Activated CD4-positive, alpha-beta memory T cell treated with anti-CD3 and anti-CD28 coated beads, Interleukin-2, amount 10 ng/mL, durations not matched to agents 7 days and 5 days (primary cell): ENCODE results near the gene RIC1. TPM values are rescaled to one million over a fixed set of nuclear protein-coding genes. Genes with fewer than 3 reads are reported as not detected.
A peak's percentile ranks its signal among the peaks of the same experiment; 100 is the strongest.
"Not testable (repeated sequence)": the region's sequence is repeated elsewhere in the genome, so short reads cannot be mapped to it uniquely, and the experiment has no call there.

Experiments used
- CTCF ChIA-PET: fragments of 350-600 bp; sonication (Branson Sonifier 250); formaldehyde crosslinking; loops from one replicate; lab custom pipeline; 2021; ENCODE audit warnings: antibody characterized with exemption, inconsistent platforms; lab: Charles Lee
- POLR2A ChIA-PET: fragments of 350-600 bp; sonication (Branson Sonifier 250); formaldehyde crosslinking; loops from one replicate; lab custom pipeline; 2021; ENCODE audit warnings: antibody characterized with exemption; lab: Charles Lee
- DNase-seq: peaks from one replicate; pipeline ENCODE4 v3.0.0-alpha.2; 2020
- H3K27ac Mint-ChIP-seq: one replicate; pipeline ENCODE4 v1.8.0; 2021; ENCODE audit warnings: mild to moderate bottlenecking, mixed read lengths
- H3K27me3 Mint-ChIP-seq: one replicate; pipeline ENCODE4 v1.8.0; 2021; ENCODE audit warnings: mixed read lengths
- H3K36me3 Mint-ChIP-seq: one replicate; pipeline ENCODE4 v1.8.0; 2021; ENCODE audit warnings: low read depth, mixed read lengths
- H3K4me1 Mint-ChIP-seq: one replicate; pipeline ENCODE4 v1.8.0; 2021; ENCODE audit warnings: mixed read lengths
- H3K4me3 Mint-ChIP-seq: one replicate; pipeline ENCODE4 v1.8.0; 2021; ENCODE audit warnings: mild to moderate bottlenecking, mixed read lengths
- H3K9me3 Mint-ChIP-seq: one replicate; pipeline ENCODE4 v1.8.0; 2021; ENCODE audit warnings: mixed read lengths
- total RNA-seq, 2 experiments: library from RNA; stranded (reverse); gene quantifications; one replicate each; pipeline ENCODE4 v1.2.3, GENCODE V29; 2021

The RIC1 gene
- total RNA-seq, 2 experiments from 2014 or later: 20.7 to 21.5 TPM

DNA sequence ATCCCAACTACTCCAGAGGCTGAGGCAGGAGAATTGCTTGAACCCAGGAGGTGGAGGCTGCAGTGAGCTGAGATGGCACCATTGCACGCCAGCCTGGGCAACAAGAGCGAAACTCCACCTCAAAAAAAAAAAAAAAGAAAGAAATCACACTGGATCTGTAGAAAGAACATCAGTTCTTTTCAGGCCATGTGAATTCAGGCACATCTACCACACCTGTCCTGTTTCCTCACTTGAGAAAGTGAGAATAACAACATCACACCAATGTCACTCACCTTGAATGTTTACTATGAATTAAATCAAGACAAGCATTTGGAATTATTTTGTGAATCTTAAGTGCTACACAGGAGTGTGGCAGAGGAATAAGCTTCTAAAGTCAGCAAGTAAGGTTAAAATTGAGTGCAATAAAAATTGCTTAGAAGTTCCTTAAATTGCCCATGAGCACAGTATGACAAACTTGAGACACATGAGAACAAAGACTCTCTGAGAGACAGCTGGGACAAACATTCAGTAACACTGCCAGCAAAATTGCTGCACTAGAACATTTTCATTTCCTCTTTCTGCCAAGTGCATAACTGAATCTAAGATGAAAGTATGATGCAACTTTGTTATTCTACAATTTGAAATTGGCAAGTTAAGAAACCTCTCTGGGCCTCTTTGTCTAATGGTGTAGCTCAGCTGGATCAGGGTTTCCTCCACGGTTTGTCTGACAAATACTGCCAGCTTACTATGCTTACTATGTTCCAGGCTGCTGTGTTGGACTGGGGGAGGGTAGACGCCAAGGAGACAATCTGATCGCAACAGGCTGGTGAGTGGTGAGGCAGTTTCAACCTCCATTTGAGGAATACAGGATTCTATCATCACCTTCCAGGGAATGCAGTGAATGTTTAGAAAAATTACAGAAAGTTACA, 1.9 kb upstream of the RIC1 start:
- peak; percentile 59 for DNase-seq
- peaks cover 24% of the 10 kb centered on the region for H3K36me3 Mint-ChIP-seq
- H3K4me1 Mint-ChIP-seq: peaks cover 48% of the 10 kb centered on the region
- no peaks in the 10 kb centered on the region for H3K9me3 Mint-ChIP-seq
- ChIA-PET CTCF (interaction anchor here (0.9 to 3.4 kb wide), 8 partner anchors 27 to 224 kb away, joined by 3 to 24 read pairs (median 6); partner anchors contain the start of genes CD274 and ERMP1), POLR2A (interaction anchor here (0.6 to 3.3 kb wide), 18 partner anchors 12 to 948 kb away, joined by 3 to 39 read pairs (median 8); partner anchors contain the start of genes CD274, CDC37L1, ERMP1 and PDCD1LG2)
- H3K4me3 Mint-ChIP-seq: peak overlapping the region; percentile 99
- H3K27ac Mint-ChIP-seq: peak overlapping the region; percentile 100
- no peaks in the 10 kb centered on the region for H3K27me3 Mint-ChIP-seq

DNA sequence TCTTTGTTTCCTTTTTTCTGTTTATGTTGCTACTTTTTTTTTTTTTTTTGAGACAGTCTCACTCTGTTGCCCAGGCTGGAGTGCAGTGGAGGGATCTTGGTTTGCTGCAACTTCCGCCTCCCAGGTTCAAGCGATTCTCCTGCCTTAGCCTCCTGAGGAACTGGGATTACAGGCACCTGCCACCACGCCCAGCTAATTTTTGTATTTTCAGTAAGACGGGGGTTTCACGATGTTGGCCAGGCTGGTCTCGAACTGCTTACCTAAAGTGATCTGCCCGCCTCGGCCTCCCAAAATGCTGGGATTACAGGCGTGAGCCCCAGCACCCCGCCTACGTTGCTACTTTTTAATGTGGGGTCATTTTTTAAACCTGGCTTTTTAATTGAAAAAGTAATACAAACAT, 1.2 kb upstream of the RIC1 start:
- CTCF ChIA-PET: interaction anchor here (0.9 to 3.4 kb wide), 10 partner anchors 27 to 887 kb away, joined by 3 to 24 read pairs (median 5); partner anchors contain the start of genes CD274 and ERMP1
- Mint-ChIP-seq H3K4me3 (peak overlapping the region; percentile 99), H3K36me3 (peaks cover 24% of the 10 kb centered on the region), H3K27ac (peak overlapping the region; percentile 100), H3K4me1 (peaks cover 54% of the 10 kb centered on the region)
- not testable (repeated sequence) for H3K27me3 Mint-ChIP-seq, H3K9me3 Mint-ChIP-seq
- DNase-seq: peak; percentile 29
- POLR2A ChIA-PET: interaction anchor here (0.6 to 3.3 kb wide), 28 partner anchors 13 to 948 kb away, joined by 3 to 39 read pairs (median 6); partner anchors contain the start of genes CD274, CDC37L1, ERMP1 and JAK2

DNA sequence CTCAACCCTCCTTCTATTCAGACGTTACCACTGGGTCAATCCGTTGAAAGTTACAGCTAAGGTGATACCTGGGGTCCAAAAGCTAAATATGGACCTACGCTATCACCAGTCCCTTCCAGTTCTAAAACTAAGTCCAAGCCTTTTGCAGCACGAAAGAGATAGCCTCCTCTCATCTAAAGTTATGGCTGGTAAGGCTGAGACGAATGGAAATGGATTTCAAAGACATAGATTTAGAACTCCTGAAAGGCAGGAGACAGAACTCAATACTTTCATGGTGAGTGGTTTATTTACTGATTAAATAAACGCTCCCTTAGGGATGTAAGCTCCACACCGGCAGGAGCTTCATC, 751 bp upstream of the RIC1 start:
- Mint-ChIP-seq H3K4me1 (peaks cover 58% of the 10 kb centered on the region), H3K4me3 (peak overlapping the region; percentile 99), H3K27ac (peak overlapping the region; percentile 100), H3K9me3 (no peaks in the 10 kb centered on the region), H3K36me3 (peaks cover 24% of the 10 kb centered on the region), H3K27me3 (no peaks in the 10 kb centered on the region)
- ChIA-PET CTCF (interaction anchor here (0.5 to 3.4 kb wide), 11 partner anchors 28 to 888 kb away, joined by 3 to 24 read pairs (median 4); partner anchors contain the start of genes CD274 and PLGRKT), POLR2A (interaction anchor here (0.6 to 3.3 kb wide), 35 partner anchors 11 to 949 kb away, joined by 3 to 39 read pairs (median 6); partner anchors contain the start of genes CD274, CDC37L1, ERMP1 and JAK2)
- DNase-seq: no peak

DNA sequence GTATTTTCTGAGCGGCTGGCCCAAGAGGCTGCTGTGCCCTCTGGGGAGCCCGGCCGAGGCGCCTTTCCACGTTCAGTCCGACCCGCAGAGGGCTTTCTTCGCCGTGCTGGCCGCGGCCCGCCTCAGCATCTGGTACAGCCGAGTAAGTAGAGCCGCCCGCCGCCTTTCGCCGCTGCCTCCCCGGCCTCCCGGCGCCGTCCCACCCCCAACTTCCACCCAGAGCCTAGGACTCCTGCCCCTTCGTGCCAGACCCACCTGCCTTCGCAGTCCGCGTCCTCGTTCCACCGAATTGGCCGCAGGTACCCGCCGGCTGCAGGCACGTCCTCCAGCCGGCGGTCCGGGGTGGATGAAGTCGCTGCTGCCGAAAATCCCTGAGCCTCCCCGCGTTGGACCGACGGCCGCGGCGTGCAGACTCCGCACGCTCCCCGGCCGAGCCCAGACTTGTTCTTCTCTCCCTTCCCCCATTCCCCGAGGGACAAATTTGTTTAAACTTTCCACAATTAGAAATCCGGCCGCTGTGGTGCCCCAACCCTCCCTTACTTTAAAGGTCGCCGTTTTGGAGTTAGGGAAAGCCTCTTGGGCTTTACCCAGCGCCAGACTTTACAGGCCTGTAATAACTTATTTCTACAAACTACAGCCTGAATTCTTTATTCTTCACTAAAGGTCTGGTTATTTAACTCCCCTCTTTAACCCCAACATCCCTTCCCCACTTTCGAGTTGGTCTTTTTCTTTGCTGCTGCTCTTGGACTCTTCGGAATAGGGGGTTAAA, 589 bp downstream of the RIC1 start:
- H3K4me1 Mint-ChIP-seq: peaks cover 57% of the 10 kb centered on the region
- CTCF ChIA-PET: interaction anchor here (0.7 to 3.4 kb wide), 7 partner anchors 27 to 889 kb away, joined by 3 to 24 read pairs (median 4); partner anchors contain the start of genes CD274 and PLGRKT
- no peaks in the 10 kb centered on the region for H3K27me3 Mint-ChIP-seq

GRCh38 chr9:5630081-5630507, 1.2 kb downstream of the RIC1 start:
- Mint-ChIP-seq H3K36me3 (peaks cover 26% of the 10 kb centered on the region), H3K4me3 (peak overlapping the region; percentile 99), H3K4me1 (peaks cover 58% of the 10 kb centered on the region), H3K27me3 (no peaks in the 10 kb centered on the region), H3K27ac (peak overlapping the region; percentile 92), H3K9me3 (no peaks in the 10 kb centered on the region)
- POLR2A ChIA-PET: no interaction called here
- no peak for DNase-seq
- CTCF ChIA-PET: no interaction called here

More for the DNA sequence above, 589 bp downstream of the RIC1 start:
- peaks cover 23% of the 10 kb centered on the region for H3K36me3 Mint-ChIP-seq
- peak overlapping the region; percentile 92 for H3K27ac Mint-ChIP-seq
- no peaks in the 10 kb centered on the region for H3K9me3 Mint-ChIP-seq
- peak; percentile 51 for DNase-seq
- POLR2A ChIA-PET: interaction anchor here (0.8 to 3.3 kb wide), 31 partner anchors 10 to 889 kb away, joined by 3 to 39 read pairs (median 6); partner anchors contain the start of genes CD274, ERMP1, JAK2 and PDCD1LG2
- peak overlapping the region; percentile 99 for H3K4me3 Mint-ChIP-seq

GRCh38 chr9:5631026-5631425, 2.1 kb downstream of the RIC1 start:
- Mint-ChIP-seq H3K36me3 (peaks cover 30% of the 10 kb centered on the region), H3K9me3 (peaks cover 8% of the 10 kb centered on the region), H3K27ac (no peak overlapping the region), H3K27me3 (no peaks in the 10 kb centered on the region), H3K4me1 (peaks cover 58% of the 10 kb centered on the region), H3K4me3 (no peak overlapping the region)
- CTCF ChIA-PET: no interaction called here
- DNase-seq: no peak
- POLR2A ChIA-PET: interaction anchor here (1.0 kb wide), 1 partner anchor 180 kb away, joined by 4 read pairs; the partner anchor contains the start of gene CD274

GRCh38 chr9:5632540-5632939, 3.6 kb downstream of the RIC1 start:
- Mint-ChIP-seq H3K27me3 (no peaks in the 10 kb centered on the region), H3K9me3 (peaks cover 11% of the 10 kb centered on the region), H3K27ac (no peak overlapping the region), H3K4me3 (no peak overlapping the region), H3K4me1 (peaks cover 49% of the 10 kb centered on the region), H3K36me3 (peaks cover 27% of the 10 kb centered on the region)
- POLR2A ChIA-PET: interaction anchor here (1.1 kb wide), 1 partner anchor 9 kb away, joined by 3 read pairs; no protein-coding TSS in a partner anchor
- no peak for DNase-seq
- CTCF ChIA-PET: no interaction called here

DNA sequence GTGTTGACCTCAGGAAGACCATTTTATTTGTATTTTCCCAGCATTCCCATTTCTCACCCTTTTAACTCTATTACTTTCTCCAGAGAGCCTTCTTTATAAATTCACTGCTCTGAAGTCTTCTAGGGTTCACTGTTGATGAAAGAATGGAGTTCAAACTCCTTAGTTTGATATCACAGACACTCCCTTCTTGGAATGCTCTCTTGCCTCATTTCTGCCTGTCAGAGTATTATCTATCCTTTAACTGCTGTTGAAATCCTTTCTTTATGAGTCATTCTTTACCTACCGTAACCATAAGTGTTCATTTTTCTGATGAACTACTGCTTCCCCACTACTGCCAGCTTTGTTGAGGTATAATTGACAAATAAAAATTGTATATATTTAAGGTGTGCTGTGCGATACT, 4.3 kb downstream of the RIC1 start:
- Mint-ChIP-seq H3K4me1 (peaks cover 47% of the 10 kb centered on the region), H3K27me3 (no peaks in the 10 kb centered on the region), H3K27ac (no peak overlapping the region), H3K9me3 (peaks cover 16% of the 10 kb centered on the region), H3K36me3 (peaks cover 31% of the 10 kb centered on the region), H3K4me3 (no peak overlapping the region)
- ChIA-PET POLR2A (no interaction called here), CTCF (no interaction called here)
- DNase-seq: no peak

- Mint-ChIP-seq H3K36me3 (peaks cover 51% of the 10 kb centered on the region), H3K9me3 (peaks cover 34% of the 10 kb centered on the region), H3K27ac (no peak overlapping the region), H3K27me3 (no peaks in the 10 kb centered on the region), H3K4me1 (peaks cover 43% of the 10 kb centered on the region), H3K4me3 (no peak overlapping the region)
- DNase-seq: no peak
- ChIA-PET CTCF (no interaction called here), POLR2A (no interaction called here)
These were observed 6.5 kb downstream of the RIC1 start for GRCh38 chr9:5635390-5635789.

DNA sequence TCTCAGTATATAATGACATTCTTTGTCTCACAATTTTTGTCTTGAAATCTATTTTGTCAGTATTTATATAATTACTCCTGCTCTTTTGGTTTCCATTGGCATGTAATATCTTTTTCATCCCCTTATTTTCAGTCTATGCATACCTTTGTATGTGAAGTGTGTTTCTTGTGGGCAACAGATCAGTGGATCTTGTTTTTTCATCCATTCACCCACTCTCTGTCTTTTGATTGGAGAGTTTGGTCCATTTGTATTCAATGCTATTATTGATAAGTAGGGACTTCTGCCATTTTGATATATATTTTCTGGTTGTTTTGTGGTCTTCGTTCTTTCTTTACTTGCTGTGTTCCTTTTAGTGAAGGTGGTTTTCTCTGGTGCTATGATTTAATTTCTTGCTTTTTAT, 10.9 kb downstream of the RIC1 start:
- Mint-ChIP-seq H3K4me3 (no peak overlapping the region), H3K36me3 (peaks cover 61% of the 10 kb centered on the region)

DNA sequence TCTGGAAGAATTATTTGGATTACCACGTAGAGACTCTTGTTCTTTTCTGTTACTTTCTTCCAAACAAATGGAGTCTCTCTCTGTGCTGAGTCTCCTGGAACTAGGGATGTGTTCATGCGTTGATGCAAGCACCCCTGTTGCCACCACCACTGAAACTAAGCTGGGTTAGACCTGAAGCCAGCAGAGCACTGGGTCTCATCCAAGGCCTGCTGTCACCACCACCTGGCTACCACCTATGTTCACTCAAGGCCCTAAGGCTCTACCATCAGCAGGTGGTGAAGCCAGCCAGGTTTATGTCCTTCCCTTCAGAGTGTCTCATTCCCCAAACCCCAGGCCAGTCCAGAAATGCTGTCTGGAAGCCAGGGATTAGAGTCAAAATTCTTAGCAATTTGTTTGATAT, 13.3 kb downstream of the RIC1 start:
- H3K4me1 Mint-ChIP-seq: peaks cover 19% of the 10 kb centered on the region
- no peak for DNase-seq
- POLR2A ChIA-PET: no interaction called here
- H3K36me3 Mint-ChIP-seq: peaks cover 54% of the 10 kb centered on the region
- H3K9me3 Mint-ChIP-seq: peaks cover 41% of the 10 kb centered on the region
- H3K27ac Mint-ChIP-seq: no peak overlapping the region
- no peaks in the 10 kb centered on the region for H3K27me3 Mint-ChIP-seq
- CTCF ChIA-PET: no interaction called here
- no peak overlapping the region for H3K4me3 Mint-ChIP-seq

More for the DNA sequence above, 10.9 kb downstream of the RIC1 start:
- ChIA-PET CTCF (no interaction called here), POLR2A (interaction anchor here (1.0 kb wide), 1 partner anchor 11 kb away, joined by 3 read pairs; the partner anchor contains the start of gene RIC1)
- no peak overlapping the region for H3K27ac Mint-ChIP-seq
- H3K4me1 Mint-ChIP-seq: peaks cover 20% of the 10 kb centered on the region
- peaks cover 41% of the 10 kb centered on the region for H3K9me3 Mint-ChIP-seq
- DNase-seq: no peak
- H3K27me3 Mint-ChIP-seq: no peaks in the 10 kb centered on the region

GRCh38 chr9:5643005-5643624, 14.2 kb downstream of the RIC1 start:
- Mint-ChIP-seq H3K4me1 (peaks cover 20% of the 10 kb centered on the region), H3K36me3 (peaks cover 49% of the 10 kb centered on the region), H3K27ac (no peak overlapping the region), H3K4me3 (no peak overlapping the region), H3K9me3 (peaks cover 40% of the 10 kb centered on the region), H3K27me3 (no peaks in the 10 kb centered on the region)
- DNase-seq: no peak
- ChIA-PET POLR2A (interaction anchor here (2.1 kb wide), 1 partner anchor 15 kb away, joined by 6 read pairs; the partner anchor contains the start of gene RIC1), CTCF (no interaction called here)
